NCI-H82 treated with DMSO at 0.1 percent for 48 hours (cell line): ENCODE data around the gene MYOM1.

Experiments
- DNase-seq: peaks from one replicate; lab custom pipeline; 2025; ENCODE audit not compliant: unreplicated experiment; lab: John Stamatoyannopoulos, UW

The MYOM1 gene

DNA sequence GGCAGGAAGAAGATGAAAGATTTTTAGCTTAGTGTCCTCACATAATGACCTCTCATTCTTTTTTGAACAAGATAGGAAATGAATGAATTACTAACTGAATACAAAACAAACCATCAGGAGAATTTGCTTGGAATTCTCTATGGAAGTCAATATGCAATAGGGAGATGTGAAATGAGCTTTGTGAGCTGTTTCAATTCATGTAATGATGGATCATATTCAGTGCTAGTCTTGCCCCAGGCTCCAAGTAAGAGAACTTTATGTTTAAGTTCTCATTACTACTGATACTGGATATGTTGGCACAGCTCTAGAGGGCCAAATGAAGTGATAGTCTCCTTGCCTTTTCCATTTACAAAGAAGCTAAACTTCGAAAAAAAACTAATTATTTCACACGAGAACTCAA, 29.2 kb downstream of the MYOM1 start:
- no peak for DNase-seq

GRCh38 chr18:3189884-3190283, 29.9 kb downstream of the MYOM1 start:
- DNase-seq: no peak

DNA sequence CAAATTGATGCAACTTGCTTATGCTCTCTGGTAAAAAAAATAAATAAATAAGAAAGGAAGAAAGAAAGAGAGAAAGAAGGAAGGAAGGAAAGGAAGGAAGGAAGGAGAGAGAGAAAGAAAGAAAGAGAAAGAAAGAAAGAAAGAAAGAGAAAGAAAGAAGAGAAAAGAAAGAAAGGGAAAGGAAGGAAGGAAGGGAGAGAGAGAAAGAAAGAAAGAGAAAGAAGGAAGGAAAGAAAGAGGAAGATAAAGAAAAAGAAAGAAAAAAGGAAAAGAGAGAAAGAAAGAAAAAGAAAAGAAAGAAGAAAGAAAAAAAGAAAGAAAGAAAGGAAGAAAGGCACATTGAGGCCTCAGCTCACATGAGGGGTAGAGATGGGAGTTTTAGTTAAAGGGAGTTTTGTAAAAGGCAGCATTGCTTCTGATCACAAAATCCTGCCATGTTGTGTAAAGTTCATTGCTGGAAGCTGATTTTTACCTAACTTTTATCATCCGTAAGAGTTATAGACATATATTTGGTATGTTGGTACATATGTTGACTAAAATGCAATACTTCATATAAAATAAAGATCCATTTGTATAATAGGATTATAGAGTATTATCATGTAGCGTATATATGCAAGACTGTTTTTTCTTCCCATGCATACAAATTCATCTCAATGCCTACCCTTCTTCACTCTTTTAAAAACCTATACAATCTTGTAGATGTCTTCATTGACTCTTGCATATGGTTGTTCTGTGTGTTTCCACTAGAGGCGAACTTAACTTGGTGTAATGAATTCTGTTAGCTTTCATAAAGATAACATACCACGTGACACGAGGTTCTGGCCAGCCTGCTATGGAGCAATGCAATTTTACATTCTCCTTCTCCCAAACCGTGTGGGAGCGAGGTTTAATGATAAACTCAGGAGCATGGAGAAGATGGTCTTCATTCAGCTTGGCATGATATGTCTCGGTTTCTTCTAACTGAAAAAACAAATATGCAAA, 32.8 kb downstream of the MYOM1 start:
- no peak for DNase-seq

GRCh38 chr18:3184275-3184963, 35.3 kb downstream of the MYOM1 start:
- peak; percentile 63 for DNase-seq

DNA sequence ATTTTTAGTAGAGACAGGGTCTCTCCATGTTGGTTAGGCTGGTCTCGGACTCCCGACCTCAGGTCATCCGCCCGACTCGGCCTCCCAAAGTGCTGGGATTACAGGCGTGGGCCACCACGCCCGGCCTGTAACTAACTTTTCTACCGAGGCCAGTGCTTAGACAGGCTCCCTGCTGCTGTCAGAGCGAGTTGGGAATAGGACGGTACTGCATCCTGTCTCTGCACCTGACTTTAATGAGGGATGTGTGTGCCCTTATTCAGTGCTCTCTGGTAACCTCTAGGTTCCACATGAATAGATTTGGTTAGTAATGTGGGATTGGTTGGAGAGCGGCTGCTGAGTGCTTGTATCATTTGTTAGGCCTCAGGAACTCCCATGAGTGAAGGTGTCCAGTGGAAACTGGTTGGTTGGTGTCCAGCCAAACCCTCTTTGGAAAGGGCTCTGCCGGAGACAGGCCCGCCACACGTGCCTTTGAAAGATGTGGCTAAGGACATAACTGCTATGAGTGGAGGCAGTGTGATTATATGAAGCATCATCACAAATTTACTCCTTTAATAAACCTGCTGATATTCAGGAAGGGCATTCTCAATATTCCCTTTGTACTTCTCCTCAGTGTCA, 36.6 kb downstream of the MYOM1 start:
- no peak for DNase-seq

GRCh38 chr18:3180325-3180724, 39.4 kb downstream of the MYOM1 start:
- no peak for DNase-seq

GRCh38 chr18:3179430-3180089, 40.2 kb downstream of the MYOM1 start:
- peak; percentile 56 for DNase-seq

DNA sequence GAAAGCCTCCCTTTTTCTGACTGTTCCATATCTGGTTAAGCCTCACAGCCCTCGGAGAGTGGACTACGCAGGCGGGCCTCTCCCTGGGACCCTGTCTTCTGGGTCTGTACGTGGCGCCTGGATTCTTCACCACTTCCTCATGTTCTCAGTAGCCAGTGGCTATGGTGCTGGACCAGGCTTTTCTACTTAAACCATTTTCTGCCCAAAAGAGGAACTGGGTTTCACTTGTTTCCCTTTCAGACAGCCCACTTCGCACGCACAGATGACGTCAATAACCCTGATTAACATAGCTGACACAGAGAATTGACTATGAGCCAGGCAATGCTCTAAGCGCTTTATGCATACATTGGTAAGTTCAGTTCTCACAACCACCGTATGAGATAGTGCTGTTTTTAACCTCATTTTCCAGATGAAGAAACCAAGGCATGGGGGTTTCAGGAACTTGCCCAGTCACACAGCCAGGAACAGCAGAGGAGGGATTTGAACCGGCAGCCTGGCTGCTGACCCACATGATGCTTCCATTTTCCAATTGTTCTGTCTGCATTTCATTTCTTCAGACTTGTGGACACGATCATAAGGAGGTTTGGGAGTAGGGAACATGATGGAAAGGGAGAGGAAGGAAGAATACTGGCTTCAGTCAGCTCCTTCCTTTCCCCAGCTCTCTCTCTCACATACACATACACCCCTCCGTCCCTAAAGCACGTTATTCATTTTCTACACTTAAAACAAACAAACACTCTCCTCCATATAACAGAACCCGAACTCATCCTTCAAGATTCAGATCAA, 41.7 kb downstream of the MYOM1 start:
- DNase-seq: no peak

DNA sequence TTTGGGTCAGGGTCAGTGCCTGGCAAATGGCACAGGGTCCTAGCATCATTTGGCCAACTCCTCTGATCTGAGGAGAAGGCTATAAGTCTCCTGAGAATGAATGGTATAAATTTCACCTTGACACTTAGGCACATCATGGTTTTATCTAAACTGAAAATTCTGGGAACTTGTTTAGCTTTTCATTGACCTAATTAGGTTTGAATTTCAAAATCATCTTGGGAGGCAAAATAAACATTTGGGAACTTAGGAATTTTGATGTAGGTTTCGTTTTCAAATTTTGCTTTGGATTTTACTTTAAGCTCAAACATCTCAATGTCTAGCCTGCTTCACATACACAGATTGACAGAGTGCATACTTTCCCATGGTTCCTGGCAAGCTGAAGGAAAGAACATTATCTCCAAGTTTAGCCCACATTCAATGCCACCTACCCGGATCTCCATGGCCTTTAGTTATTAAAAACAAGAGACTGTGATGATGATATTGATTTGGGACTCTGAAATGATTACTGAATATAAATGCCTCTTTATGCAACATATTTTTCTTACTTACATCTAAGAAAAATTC, 44.5 kb downstream of the MYOM1 start:
- no peak for DNase-seq

GRCh38 chr18:3172097-3172496, 47.7 kb downstream of the MYOM1 start:
- DNase-seq: no peak

- no peak for DNase-seq
Measured at GRCh38 chr18:3171631-3172030, 48.1 kb downstream of the MYOM1 start.

DNA sequence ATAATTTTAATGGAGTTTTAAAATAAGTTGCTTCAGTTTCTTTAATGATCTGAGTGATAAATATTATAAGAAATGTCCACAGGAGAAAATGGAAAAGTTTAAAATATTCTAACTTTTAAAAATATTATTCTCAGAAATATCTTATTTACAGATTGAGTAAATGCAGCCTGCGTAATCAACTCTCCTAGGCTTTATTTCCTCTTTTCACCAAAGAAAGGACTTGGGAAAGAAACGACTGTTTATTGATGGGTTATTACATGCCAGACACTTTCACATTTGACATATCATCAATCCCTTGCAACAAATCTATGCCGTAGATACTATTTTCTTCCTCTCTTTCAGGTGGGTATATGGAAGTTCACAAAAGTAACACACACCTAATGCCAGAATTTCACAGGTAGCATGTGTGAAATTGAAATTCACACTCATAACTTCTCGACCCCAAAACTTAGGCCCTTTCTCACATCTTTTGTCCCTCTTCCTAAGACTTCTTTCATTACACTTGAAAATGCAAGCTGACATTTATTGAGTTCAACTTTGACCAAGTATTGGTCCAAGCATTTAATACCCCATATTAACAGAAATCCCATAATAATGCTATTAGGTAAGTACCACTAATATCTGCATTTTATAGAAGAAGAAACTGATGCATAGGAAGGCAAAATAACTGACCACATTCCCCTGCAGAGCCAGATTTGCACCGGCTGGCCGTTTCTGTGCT, 49.2 kb downstream of the MYOM1 start:
- DNase-seq: no peak

DNA sequence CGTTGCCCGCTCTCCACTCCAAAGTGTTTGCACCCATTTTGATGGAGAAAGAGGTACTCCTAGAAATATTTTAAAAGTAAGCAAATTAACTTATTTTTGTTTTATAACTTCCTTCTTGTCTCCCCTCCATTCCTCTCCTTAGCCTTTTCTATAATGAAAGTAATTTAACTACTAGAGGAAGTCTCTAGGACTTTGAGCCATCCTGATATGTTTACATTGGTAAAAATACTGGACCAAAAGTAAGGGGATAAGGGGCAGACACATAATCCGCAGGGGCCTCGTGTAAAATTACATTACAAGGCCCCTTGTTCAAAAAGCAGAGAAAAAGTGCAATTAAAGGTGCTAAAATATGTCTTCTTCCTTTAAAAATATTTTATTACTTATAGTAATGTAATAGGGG, 55.4 kb downstream of the MYOM1 start:
- no peak for DNase-seq

DNA sequence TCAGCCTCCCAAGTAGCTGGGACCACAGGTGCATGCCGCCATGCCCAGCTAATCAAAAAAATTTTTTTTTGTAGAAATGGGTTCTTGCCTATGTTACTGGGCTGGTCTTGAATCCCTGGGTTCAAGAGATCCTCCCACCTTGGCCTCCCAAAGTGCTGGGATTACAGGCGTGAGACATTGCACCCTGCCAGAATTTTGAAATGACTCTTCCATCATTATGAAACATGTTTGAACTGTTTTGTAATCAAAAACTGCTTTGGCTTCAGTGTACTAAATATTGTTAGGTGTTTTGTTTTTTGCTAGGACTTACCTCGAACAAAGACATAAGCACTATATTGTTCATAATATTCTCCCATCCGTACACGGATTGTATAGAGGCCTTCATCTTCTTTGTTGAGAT, 55.8 kb downstream of the MYOM1 start:
- DNase-seq: no peak

DNA sequence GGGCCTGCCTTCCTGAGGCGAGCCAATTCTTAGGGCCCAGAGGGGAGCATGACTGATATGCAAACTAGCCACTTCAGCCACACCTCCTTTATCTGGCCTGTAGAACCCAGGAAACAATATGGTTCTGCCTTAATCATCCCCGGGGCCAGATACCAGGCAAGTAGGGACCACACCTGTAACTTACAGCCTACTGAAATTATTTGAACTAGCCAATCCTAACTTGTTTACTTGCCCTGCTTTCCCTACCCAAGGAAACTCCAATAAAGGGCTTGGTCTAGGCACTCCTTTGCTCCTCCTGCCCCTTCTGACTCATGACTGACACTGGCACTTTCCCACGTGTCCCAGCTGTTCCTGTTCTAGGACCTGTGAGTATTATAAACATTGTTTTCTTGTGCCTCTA, 57.6 kb downstream of the MYOM1 start:
- DNase-seq: no peak

DNA sequence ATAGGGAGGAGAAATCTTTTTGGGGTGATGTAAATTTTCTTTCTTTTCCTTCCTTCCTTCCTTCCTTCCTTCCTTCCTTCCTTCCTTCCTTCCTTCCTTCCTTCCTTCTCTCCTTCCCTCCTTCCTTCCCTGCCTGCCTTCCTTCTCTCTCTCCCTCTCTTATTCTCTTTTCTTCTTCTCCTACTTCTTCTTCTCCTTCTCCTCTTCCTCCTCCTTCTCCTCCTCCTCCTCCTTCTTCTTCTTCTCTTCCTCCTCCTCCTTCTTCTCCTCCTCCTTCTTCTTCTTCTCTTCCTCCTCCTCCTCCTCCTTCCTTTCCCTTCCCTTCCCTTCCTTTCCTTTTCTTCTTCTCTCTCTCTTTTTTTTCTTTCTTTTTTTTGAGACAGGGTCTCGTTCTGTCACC, 59.9 kb downstream of the MYOM1 start:
- no peak for DNase-seq

- no peak for DNase-seq
Measured at GRCh38 chr18:3157606-3158005, 62.2 kb downstream of the MYOM1 start.

GRCh38 chr18:3157086-3157485, 62.7 kb downstream of the MYOM1 start:
- DNase-seq: no peak

DNA sequence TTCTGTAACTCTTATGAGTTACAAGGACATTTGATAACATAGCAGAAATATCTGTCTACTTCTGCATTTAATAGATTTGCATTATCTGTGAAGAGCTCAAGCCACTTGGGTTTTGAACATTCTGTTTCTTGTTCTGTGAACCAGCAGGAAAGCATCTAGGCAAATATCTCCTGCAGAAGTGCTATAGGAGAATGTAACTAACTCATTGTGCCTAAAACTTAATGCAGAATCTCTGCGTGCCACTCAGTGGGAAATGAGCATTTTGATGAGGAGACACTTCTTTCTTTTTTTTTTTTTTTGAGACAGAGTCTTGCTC, 63.5 kb downstream of the MYOM1 start:
- DNase-seq: no peak

DNA sequence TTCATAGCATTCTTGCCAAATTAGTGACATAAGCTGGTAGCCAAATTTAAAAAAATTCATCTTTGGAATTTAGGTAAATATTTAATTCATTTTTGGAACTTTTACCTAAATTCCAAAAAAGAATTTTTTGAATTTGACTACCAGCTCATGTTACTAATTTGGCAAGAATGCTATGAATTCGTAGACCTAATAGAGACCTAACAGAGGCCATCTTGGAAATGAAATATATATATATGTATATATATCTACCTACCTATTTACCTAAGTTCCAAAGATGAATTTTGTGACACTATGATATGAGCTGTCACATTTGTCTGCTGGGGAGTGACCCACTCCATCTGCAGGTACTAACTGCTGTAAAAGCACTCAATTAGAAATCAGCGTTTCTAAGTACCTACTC, 65.6 kb downstream of the MYOM1 start:
- DNase-seq: no peak
